Type B pancreatic cell (in vitro differentiated cells): ENCODE data around the gene PSMB3. TPM values are rescaled to one million over a fixed set of nuclear protein-coding genes. Genes with fewer than 3 reads are reported as not detected.
"Not testable (repeated sequence)": the region's sequence is repeated elsewhere in the genome, so short reads cannot be mapped to it uniquely, and the experiment has no call there.

Source experiments
- DNase-seq: peaks from one replicate; pipeline ENCODE4 v3.0.0; 2021; ENCODE audit warnings: mixed read lengths; ENCODE audit not compliant: unreplicated experiment; ENCODE audit errors: extremely low spot score
- H3K27ac Mint-ChIP-seq: 2 replicates; pipeline ENCODE4 v1.8.0; 2021; ENCODE audit warnings: mild to moderate bottlenecking, mixed read lengths
- H3K27me3 Mint-ChIP-seq: 2 replicates; pipeline ENCODE4 v1.8.0; 2021; ENCODE audit warnings: mixed read lengths
- H3K36me3 Mint-ChIP-seq: 2 replicates; pipeline ENCODE4 v1.8.0; 2021; ENCODE audit warnings: mixed read lengths
- H3K4me1 Mint-ChIP-seq: one replicate; pipeline ENCODE4 v1.8.0; 2021; ENCODE audit warnings: mixed read lengths; ENCODE audit not compliant: unreplicated experiment
- H3K4me3 Mint-ChIP-seq: 2 replicates; pipeline ENCODE4 v1.8.0; 2021; ENCODE audit warnings: mild to moderate bottlenecking, mixed read lengths
- H3K9me3 Mint-ChIP-seq: 2 replicates; pipeline ENCODE4 v1.8.0; 2021; ENCODE audit warnings: mixed read lengths
- total RNA-seq: library from RNA; stranded (reverse); gene quantifications from 2 replicates; pipeline ENCODE4 v1.2.1, GENCODE V29; 2021; ENCODE audit warnings: low replicate concordance
- TF ChIP-seq, protein P1 (sequence below): fragments of 200-600 bp; sonication (generic); conservative IDR thresholded peaks from 2 replicates; pipeline ENCODE4 v1.5.0; 2021; ENCODE audit warnings: antibody characterized with exemption, mild to moderate bottlenecking

The PSMB3 gene
- total RNA-seq, 1 donor from 2014 or later: 149 TPM

GRCh38 chr17:38773258-38773657 is 20.7 kb downstream of the PSMB3 start:
- TF ChIP-seq, protein P1, sequence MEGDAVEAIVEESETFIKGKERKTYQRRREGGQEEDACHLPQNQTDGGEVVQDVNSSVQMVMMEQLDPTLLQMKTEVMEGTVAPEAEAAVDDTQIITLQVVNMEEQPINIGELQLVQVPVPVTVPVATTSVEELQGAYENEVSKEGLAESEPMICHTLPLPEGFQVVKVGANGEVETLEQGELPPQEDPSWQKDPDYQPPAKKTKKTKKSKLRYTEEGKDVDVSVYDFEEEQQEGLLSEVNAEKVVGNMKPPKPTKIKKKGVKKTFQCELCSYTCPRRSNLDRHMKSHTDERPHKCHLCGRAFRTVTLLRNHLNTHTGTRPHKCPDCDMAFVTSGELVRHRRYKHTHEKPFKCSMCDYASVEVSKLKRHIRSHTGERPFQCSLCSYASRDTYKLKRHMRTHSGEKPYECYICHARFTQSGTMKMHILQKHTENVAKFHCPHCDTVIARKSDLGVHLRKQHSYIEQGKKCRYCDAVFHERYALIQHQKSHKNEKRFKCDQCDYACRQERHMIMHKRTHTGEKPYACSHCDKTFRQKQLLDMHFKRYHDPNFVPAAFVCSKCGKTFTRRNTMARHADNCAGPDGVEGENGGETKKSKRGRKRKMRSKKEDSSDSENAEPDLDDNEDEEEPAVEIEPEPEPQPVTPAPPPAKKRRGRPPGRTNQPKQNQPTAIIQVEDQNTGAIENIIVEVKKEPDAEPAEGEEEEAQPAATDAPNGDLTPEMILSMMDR: no peak
- Mint-ChIP-seq H3K9me3 (no peaks in the 10 kb centered on the region), H3K36me3 (peaks cover 20% of the 10 kb centered on the region), H3K27me3 (no peaks in the 10 kb centered on the region), H3K4me3 (no peak overlapping the region), H3K4me1 (no peaks in the 10 kb centered on the region), H3K27ac (no peak overlapping the region)
- no peak for DNase-seq

- TF ChIP-seq, protein P1: no peak
- H3K27me3 Mint-ChIP-seq: no peaks in the 10 kb centered on the region
- H3K27ac Mint-ChIP-seq: no peak overlapping the region
- no peaks in the 10 kb centered on the region for H3K4me1 Mint-ChIP-seq
- peaks cover 20% of the 10 kb centered on the region for H3K36me3 Mint-ChIP-seq
- no peaks in the 10 kb centered on the region for H3K9me3 Mint-ChIP-seq
- no peak for DNase-seq
- H3K4me3 Mint-ChIP-seq: no peak overlapping the region
Measured at GRCh38 chr17:38777641-38778250, 25.2 kb downstream of the PSMB3 start.

GRCh38 chr17:38779965-38780752 is 27.6 kb downstream of the PSMB3 start:
- Mint-ChIP-seq H3K4me3 (no peak overlapping the region), H3K4me1 (no peaks in the 10 kb centered on the region), H3K9me3 (no peaks in the 10 kb centered on the region), H3K27me3 (no peaks in the 10 kb centered on the region), H3K36me3 (peaks cover 10% of the 10 kb centered on the region), H3K27ac (no peak overlapping the region)
- DNase-seq: no peak
- TF ChIP-seq, protein P1: no peak

- DNase-seq: no peak
- Mint-ChIP-seq H3K27ac (no peak overlapping the region), H3K4me3 (no peak overlapping the region), H3K27me3 (no peaks in the 10 kb centered on the region), H3K36me3 (peaks cover 14% of the 10 kb centered on the region), H3K9me3 (no peaks in the 10 kb centered on the region), H3K4me1 (no peaks in the 10 kb centered on the region)
- TF ChIP-seq, protein P1: no peak
Measured at GRCh38 chr17:38783227-38783626, 30.7 kb downstream of the PSMB3 start.

DNA sequence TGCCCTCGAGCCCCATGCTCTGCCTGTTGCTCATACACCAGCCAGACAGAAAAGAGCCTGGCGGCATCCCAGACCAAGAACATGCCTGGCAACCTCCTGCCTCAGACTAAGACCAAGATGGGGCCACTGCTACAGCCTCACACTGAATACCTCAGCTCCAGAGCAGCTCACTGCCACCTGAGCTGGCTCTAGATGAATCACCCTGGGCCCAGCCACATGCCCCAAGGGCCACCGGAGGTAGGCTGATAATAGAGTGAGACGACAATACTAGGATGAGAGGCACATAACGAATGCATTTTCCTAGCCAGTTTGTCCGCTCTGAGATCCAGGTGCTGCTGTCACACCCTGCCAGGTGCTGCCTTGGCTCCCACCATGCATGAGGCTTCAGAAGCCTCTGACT is 33.8 kb downstream of the PSMB3 start:
- Mint-ChIP-seq H3K4me3 (no peak overlapping the region), H3K27ac (no peak overlapping the region), H3K27me3 (no peaks in the 10 kb centered on the region), H3K4me1 (peaks cover 20% of the 10 kb centered on the region), H3K36me3 (peaks cover 10% of the 10 kb centered on the region), H3K9me3 (no peaks in the 10 kb centered on the region)
- TF ChIP-seq, protein P1: no peak
- no peak for DNase-seq

DNA sequence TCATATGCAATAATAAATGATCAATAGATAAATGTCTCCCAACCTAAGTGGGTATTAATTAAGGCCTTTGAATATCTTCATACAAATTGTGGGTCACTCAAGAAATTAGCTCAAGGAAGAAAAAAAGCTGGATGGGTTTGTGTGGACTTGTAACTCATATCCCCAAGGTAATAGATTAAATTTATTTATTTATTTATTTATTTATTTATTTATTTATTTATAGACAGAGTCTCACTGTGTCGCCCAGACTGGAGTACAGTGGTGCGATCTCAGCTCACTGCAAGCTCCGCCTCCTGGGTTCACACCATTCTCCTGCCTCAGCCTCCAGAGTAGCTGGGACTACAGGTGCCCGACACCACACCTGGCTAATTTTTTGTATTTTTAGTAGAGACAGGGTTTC is 35.5 kb downstream of the PSMB3 start:
- not testable (repeated sequence) for H3K27me3 Mint-ChIP-seq, DNase-seq, H3K4me3 Mint-ChIP-seq, H3K27ac Mint-ChIP-seq, H3K9me3 Mint-ChIP-seq
- peaks cover 17% of the 10 kb centered on the region for H3K36me3 Mint-ChIP-seq
- peaks cover 20% of the 10 kb centered on the region for H3K4me1 Mint-ChIP-seq
